Fibroblast of lung (primary cell): ENCODE measurements around the gene DLGAP1.

Source experiments
- CTCF ChIP-seq, 2 donors: IDR thresholded peaks in 1 of 2; conservative IDR thresholded peaks in 1 of 2; 1 replicate in 1 of 2; 2 replicates in 1 of 2; pipeline ENCODE4 v1.5.1; 2011 to 2012; ENCODE audit warnings: low read length in 2 of 2, control low read depth in 1 of 2, inconsistent platforms in 1 of 2, low read depth in 1 of 2, mild to moderate bottlenecking in 1 of 2
- EZH2 ChIP-seq: IDR thresholded peaks from 2 replicates; pipeline ENCODE4 v1.5.1; 2012; ENCODE audit warnings: low read length, control low read depth, mild to moderate bottlenecking; ENCODE audit errors: missing control alignments

GRCh38 chr18:3723554-3723953 lies 731.6 kb downstream of the DLGAP1 start:
- TF ChIP-seq CTCF (conservative IDR thresholded peaks at IDR 0.05 in 1 of 2, IDR thresholded peaks at IDR 0.05 in 1 of 2; ENCODE audit: low read depth in 1 of 2, low read length in 2 of 2) (no peak), EZH2 (no peak)
